ENCODE results near the gene CARD16.
"Not testable (repeated sequence)": the region's sequence is repeated elsewhere in the genome, so short reads cannot be mapped to it uniquely, and the experiment has no call there.

The CARD16 gene

DNA sequence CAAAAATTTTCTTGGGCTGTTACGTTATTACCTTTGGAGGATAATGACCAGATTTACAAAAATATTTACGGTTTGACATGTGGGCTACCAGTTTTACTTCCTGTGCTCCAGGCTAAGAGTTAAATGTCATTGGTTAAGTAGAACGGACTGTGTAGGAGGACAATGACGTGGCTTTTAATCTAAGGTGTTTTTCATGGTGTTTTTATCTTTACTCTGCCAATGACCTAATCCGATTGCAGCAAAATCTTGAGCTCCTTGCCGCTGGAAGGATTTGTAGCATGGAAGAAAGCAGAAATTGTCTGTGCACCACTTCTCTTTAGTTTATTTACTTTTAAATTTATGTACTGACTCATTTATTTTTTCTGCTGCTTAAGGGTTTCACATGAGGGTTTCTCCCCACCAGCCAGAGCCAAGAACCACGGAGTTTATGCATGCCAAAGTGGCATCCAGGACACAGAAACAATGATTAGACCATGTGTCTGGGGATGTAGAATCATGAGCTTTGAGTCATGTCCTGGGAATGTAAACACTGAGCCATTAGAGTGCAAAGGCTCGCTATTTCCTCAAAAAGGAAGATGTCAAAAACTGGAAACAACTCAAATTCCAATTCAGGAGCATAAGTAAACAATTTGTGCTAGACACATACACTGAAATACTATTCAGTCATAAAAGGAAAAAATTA is 1.9 kb upstream of the CARD16 start:
- DNase-seq, result no peak

DNA sequence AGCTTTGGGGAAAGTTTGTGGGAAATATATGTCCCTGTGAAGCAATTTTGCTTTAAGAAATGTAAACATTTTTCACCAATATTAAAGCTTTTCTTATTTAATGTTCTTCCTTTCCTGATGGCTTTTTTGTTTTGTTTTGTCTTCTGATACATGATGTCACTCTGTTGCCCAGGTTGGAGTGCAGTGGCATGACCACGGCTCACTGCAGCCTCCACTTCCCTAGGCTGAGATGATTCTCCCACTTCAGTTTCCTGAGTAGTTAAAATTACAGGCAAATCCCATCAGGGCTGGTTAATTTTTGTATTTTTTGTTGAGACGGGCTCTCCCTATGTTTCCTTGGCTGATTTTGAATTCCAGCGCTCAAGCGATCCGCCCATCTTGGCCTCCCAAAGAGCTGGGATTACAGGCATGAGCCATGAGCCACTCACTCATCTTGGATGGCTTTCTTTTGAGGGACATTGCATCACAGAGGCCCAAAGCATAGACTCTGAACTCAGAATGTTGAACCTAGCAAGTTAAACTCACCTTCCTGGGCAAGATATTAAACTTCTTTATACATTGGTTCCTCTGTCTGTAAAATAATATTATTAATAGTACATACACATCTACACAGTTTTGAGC is 651 bp upstream of the CARD16 start:
- DNase-seq, result no peak

DNA sequence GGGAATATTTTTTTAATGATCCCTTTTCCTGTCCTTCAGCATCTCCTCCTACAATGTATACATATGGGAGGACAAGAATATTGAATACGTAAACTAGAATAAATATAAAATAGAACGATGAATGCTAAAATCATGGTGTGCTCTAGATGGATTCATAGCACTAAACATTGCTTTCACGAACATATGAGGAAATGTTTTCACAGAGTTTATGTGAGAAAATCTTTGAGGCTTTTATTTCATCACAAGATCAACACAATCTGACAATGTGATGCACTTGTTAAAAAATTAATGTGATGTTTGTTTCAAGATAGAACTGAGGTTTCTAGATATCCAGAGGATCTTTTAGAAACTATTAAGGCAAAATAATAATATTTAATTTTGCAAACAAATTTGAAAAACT is 3.0 kb downstream of the CARD16 start:
- no peak for DNase-seq

DNA sequence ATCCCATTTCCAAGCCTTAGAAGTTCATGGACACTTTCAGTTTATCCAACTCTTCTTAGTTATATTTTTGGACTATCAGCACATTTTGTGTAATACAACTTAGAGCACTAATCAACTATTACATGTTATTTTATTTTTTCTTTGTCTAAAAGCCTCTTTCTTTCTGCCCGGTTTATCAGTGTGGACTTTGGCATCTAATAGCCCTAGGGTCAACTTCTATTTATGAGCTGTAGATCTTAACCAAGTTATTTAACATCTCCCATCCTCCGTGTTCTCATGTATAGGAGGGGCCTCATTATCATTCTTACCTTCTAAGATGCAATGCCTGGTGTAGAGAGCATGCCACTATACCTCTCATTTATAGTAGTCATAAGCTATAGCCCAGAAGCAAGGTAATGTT is 4.4 kb downstream of the CARD16 start:
- DNase-seq, result no peak

DNA sequence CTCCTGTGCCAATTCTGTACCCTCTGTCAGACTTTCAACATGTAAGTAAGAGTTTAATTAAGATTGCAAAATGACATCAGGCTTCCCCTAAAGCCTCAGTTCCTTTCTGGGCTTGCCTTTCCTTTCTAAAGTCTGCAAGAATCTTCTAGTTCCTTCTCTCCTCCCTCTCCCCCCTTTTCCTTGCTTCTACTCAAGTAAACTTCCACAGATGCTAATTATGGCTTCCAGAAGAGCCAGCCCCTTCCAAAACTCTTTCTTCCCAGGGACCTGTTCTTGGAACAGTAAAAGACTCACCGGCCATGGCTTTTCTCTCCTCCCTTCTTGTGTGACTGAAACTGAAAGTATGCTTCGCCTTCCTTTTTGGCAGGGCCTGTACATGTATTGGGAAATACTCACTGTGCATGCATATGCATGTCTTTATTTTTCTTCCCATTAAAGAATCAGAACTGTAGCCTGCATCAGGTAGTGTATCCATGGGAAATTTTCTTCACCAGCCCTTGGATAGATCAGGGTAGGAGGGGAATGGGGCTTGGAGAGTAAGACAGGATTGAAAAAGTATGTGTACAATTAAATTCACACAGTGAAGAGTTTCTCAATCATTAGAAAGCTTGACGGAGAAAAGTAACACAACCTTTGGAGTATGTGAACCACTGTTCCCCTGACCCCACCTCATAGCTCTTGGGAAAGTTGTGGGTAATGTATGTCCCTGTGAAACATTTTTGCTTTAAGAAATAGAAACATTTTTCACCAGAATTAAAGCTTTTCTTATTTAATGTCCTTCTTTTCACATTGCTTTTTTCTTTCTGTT is 10.1 kb downstream of the CARD16 start, which contains the start of gene CASP1:
CASP1 (minus strand) TSS at position 332 of the 808 bp plus-strand sequence; CDS start at position 301, 31 bp downstream.
- peak; percentile 23 for DNase-seq

DNA sequence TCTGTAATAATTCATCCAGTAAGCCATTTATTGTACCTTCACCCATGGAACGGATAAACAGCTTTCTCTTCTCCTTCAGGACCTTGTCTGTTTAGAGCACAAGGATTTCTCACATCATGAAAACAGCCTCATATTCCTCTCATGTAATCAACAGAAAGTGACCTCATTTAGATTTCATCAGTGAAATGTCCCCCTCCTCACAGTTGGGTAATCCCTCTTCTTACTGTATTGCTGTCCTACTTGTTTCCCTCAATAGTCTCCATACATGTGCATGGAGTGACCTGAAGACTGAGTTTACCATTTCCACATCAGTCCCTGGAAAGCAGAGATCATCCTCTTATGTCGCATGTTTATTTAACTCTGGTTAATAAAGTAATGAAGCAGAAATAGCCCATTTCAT is 10.7 kb downstream of the CARD16 start:
- DNase-seq, result not testable (repeated sequence)

DNA sequence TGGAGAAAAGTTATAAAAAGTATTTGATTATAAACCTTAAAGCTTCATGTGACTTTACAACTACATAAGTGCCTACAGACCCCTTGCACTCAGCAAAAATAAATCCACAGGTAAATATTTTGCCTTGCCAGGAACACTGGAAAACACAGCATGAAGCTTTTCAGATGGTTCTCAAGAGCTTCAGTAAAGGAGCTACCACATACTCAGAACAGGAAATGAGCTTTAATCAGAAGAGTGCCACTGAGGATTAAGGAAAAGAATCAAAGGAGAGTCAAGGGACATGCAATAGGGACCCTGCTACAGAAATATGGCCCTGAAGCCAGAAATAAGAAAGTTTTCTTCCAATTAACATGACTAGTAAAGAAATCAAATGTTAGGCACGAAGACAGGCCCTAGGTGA is 11.4 kb downstream of the CARD16 start:
- no peak for DNase-seq

DNA sequence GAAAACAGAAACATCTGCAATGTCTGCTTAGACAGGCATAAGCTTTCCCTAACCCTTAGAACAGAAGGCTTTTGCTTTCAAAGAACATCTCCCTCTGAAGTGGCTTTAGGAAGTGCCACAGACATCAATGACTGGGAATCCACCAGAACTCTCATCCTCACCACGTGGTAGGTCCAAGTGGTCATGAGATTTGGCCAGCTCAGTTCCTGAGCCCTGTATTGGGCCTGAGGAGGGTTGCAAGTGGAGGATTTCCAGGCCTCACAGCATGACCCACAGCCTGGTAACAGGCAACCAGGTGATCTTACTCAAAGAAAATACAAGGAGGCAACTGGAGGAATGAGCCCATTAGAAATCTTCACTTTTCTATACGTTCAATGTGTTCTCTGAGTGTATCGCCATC is 11.8 kb downstream of the CARD16 start:
- peak; percentile 33 for DNase-seq

DNA sequence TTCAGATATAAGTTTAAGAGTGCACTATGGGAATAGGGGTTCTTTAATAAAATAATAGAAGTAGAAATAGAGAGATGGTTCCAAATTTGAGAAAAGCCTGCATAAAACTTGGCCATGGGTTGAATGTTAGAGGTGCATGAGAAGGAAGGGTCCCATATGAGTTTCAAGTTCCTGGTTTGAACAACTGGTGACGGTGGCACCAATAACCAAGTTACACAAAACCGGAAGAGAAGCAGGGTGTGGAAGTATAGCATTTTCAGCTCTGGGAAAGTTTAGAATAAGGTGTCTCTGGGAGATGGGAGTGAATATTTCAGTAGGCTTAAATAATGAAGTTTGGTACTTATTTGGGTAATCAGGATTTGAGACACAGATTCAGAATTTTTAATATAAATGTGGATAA is 12.6 kb downstream of the CARD16 start:
- no peak for DNase-seq

DNA sequence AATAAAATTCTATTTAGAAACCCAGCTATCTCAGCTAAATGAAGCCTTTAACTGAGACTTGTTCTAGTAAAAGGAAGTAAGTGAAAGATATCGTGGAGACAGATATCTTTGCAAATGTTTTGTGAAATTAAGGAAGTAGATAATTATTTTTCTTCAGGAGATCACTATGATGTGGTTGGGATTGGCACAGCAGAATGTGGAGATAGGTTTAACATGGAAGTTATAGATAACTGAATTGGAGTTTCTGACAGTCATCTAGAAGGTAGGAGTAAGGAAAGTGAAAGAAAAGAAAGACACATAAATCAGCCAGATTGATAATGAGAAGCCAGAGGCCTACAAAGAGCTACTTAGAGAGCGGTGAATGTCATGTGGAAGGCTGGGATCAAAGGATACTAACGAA is 17.5 kb downstream of the CARD16 start:
- no peak for DNase-seq

DNA sequence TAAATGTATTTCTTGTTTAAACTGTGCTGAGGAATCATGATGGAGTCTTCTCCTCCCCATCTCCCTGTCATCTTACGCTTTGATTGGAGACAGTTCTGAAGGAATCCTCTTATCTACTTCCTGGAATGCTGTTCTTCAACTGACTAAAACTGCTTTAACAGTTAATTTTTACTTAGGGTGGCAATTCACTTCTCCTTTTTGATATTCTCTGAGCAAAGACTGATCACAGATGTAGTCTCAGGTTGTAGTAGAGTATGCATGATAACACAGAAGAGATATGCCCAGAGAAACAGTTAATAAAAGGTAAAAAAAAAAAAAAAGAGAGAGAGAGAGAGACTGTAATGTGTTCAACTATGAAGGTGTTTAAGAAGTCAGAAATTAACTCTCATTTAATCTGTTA is 20.7 kb downstream of the CARD16 start:
- no peak for DNase-seq

DNA sequence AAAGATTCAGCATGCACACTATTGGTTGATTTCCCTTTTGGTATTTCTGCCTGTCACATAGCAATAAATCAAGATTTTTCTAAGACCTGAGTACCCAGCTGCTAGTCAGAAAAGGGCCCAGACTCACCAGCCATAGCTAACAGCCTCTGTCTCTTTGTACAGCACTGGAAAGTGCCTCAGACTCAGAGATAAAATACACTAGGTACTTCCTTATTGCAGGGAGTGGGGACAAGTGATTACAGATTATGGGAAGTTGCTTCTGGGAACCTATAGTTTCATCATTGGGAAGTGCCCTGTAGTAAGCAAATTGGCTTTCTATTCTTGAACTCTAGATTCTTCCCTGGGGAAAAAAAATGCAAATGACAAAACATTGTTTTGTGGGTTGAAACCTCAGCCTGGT is 22.1 kb downstream of the CARD16 start, which contains the start of gene CASP5:
CASP5 (minus strand) TSS at position 166 of the 400 bp plus-strand sequence; CDS start at position 134, 32 bp downstream.
- DNase-seq, result no peak

DNA sequence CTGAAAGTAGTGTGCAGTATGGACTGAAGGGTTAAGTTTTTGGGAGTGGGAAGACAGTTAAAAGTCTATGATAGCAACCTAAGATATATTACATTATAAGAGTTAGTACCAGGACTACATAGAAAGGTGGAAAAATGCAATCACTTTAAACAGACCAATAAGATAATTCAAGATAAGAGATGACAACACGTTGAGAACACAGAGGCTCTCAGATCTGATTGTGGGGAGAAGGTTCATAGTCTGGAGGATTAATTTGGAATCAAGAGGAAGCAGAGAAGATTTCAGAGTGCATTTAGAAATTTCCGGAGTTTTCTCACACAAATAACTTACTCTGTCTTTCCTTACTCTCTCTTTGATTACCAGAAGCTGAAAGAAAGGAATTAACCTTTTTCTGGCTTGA is 22.6 kb downstream of the CARD16 start:
- DNase-seq, result no peak

DNA sequence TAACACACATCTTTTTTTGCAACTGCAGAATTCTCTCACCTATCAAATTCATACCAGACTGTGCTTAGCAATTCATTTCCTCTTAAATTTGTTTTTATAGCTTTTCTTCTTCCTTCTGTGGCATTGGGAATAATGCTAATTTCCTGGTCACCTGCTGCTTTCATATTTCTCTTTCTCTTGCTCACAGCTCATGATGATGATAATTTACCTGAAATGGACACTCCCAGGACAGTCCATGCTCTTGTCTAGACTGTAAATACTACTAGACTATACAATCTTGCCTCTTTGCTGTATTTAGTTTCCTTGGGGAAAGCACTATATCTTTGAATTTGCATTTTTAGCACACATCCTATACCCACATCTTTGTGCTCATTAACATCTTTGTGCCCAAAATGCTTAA is 37.7 kb downstream of the CARD16 start:
- no peak for DNase-seq

DNA sequence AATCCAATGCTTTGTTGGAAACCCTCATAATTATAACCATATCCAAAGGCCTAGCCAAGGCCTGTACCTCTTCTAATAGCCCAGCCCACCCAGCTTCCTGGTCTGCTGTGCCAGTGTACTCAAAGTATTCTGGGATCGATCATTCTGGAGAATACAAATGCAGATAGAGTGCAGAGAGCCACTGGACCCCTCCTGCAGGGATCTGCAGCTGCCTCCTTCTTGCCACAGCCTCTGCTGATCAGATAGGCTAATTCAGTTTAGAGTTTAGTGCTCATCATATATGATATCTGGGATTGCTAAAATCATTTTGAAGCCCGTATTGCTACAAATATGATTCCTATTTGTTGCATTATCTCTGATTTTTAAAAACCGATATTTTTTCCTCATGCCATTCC is 39.7 kb downstream of the CARD16 start:
- DNase-seq, result no peak

DNA sequence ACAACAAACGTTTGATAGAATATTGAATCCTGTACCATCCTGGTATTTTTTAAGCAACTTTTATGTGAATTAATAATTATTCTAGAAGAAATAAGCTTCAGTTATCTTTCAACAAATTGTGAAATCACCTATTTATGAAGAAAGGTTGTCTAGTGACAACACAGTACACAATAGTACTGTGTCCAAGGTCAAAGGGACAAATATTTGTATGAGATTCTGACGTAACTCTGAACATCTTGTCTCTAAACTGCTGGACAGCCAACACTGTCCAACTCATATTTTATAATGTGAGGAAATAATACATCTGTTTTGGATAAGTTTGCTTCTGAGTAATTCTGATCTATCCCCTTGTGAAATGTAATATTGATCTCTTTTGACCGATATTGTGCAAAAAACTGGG is 41.1 kb downstream of the CARD16 start:
- no peak for DNase-seq

DNA sequence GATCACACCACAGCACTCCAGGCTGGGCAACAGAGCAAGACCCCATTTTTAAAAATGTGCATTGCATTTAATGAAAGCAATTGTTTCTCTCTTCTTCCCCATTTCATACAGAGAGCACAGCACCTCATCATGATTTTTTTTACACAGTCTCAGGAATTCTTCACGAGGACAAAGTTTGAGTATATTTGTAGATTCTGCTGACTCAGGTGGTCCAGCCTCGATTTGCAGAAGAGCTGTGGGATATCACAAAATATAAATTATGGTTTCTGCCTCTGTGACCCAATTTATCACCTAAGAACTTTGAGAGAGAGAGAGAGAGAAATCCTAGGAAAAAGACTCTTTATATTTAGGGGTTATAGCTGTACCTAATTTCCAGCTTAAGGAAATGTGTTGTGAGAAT is 42.0 kb downstream of the CARD16 start:
- no peak for DNase-seq

DNA sequence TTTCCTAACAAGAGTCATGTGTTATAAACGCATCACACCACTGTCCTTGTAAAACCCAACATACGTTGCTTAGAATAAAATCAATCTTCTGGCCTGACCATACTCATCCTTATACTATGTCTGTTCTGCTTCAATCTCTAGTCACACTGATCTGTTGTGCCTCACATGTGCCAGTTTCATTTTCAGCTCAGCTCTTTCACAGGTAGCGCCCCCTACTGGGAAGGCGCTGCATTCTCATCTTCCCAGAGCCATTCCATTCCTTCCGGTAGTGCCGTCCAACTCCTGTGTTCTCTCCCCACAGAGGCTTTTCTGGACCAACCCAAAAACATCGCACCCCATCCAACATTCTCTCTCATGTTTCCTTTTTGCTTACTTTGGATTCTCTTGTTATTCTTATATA is 44.3 kb downstream of the CARD16 start:
- peak; percentile 50 for DNase-seq

DNA sequence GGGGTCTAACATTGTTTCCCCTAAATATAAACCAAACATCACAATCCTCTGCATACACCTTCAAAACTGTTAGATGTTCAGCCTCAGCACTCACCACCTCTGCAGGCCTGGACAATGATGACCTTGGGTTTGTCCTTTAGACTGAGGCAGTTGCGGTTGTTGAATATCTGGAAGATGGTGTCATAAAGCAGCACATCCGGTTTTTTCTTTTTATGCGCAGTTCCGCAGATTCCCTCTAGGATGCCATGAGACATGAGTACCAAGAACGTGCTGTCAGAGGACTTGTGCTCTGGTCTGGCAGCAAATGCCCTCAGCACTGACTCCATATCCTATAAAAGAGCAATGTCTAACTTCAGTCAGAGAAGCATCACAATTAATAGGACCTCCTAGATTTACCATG is 45.0 kb downstream of the CARD16 start:
- no peak for DNase-seq

DNA sequence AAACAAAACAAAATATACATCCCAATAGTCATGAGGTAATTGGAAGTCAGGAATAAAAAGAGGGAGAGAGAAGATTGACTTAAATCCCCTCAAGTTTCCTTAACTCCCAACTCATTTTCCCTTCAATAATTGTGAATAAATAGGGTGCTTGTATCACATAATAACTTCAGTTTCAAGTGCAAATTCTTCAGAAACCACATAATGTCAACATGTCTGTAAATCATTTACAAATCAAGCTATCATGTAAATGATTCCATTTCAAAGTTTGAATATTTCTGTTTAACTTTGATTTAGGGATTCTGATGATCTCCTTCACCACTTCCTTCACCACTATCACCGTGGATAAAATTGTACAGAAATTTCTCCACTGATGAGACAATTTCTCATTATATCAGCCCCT is 45.4 kb downstream of the CARD16 start:
- DNase-seq, result no peak

DNA sequence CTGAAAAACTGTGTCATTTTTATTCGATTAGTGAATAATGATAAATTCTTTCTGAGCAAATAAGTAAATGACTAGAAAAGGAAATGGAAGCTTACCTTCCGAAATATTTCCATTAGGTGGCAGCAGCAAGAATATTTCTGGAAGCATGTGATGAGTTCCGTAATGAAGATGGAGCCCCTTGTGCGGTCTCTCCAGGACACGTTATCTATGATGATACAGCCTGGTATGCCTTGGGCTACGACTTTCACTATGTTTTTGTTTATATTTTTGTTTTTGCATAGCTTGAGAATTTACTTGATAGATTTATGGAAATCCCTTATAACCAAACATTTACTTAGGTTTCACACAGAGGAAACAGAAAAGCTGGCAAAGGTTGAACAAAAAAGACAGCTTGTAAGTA is 47.8 kb downstream of the CARD16 start:
- DNase-seq, result no peak

DNA sequence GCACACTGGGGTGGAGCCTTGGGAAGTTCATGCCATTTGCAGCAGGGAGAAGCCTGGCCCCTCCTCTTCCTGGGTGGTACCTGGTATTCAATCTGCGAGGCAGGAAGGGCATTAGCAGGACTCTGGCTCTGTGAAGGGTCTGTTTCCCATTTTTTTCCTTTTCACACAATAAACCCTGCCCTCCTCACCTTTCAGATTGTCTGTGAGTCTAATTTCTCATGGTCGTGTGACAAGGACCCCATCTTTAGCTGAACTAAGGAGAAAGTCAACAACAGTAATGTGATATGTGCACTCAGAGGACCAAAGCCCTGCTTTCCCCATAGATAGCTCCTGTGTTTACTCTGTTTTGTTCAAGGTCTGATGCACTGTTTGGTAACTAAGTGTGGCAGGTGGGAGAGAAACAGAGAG is 50.1 kb downstream of the CARD16 start:
- DNase-seq, result no peak

DNA sequence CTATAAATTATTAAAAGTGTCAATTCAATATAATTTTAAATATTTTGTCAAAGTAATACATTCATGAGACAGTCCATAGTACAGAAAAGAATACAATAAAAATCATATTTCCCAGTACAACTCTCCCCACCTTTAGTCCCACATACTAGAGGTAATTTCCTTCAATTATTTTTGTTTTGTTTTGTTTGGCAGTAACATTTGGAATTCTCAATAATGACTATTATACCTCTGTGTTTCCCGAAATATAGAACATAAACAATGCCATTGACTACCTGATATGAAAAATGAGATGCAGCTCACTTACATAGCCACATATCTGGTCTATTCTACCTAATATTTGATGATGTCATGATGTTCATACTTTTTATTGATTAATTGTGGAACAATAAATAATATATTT is 52.4 kb downstream of the CARD16 start:
- no peak for DNase-seq

DNA sequence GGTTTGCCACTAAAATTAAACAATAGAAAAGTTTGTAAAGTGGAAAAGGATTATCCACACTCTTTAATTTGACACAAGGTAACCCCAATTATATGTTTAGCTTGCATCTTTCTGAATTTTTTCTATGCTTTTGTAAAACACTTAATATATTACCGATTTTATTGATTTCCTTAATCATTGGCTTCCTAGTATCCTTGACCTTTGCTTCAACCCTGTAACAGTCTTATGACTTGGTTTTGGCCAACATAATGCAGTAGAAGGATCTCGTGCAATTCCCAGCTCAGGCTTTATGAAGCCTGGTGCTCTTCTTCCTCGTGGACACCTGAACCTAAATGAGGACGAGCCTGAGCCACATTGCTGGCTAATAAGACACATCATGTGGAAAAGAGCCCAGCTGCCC is 53.1 kb downstream of the CARD16 start:
- DNase-seq, result no peak

Measured in CD4-positive, alpha-beta T cell treated with Interferon gamma for 1 hour (primary cell).